Nephron (organoid): ENCODE results near the gene GDF10.

Source experiments
- H3K27ac Mint-ChIP-seq, 3 experiments: 2 replicates each; pipeline ENCODE4 v1.8.0; 2020; ENCODE audit warnings: mixed read lengths in 3 of 3, mild to moderate bottlenecking in 2 of 3, moderate library complexity in 1 of 3
- H3K27me3 Mint-ChIP-seq: 2 replicates; pipeline ENCODE4 v1.8.0; 2021; ENCODE audit warnings: low read depth, mild to moderate bottlenecking, moderate library complexity, mixed read lengths
- H3K36me3 Mint-ChIP-seq: 2 replicates; pipeline ENCODE4 v1.8.0; 2020; ENCODE audit warnings: low read depth, mixed read lengths
- H3K4me1 Mint-ChIP-seq: 2 replicates; pipeline ENCODE4 v1.8.0; 2020; ENCODE audit warnings: mixed read lengths
- H3K4me3 Mint-ChIP-seq, 3 experiments: 2 replicates each; pipeline ENCODE4 v1.8.0; 2020; ENCODE audit warnings: mild to moderate bottlenecking in 3 of 3, mixed read lengths in 3 of 3, moderate library complexity in 2 of 3
- H3K9me3 Mint-ChIP-seq: 2 replicates; pipeline ENCODE4 v1.8.0; 2020; ENCODE audit warnings: mixed read lengths
- CTCF ChIP-seq, 3 experiments: fragments of 200-600 bp; sonication (generic); IDR thresholded peaks; one replicate each; pipeline ENCODE4 v1.5.0; 2021; ENCODE audit warnings: antibody characterized with exemption in 3 of 3; ENCODE audit not compliant: unreplicated experiment in 3 of 3

Gene GDF10

GRCh38 chr10:47277352-47278151, 22.4 kb upstream of the GDF10 start:
- Mint-ChIP-seq H3K4me3 (no peak overlapping the region), H3K9me3 (peaks cover 15% of the 10 kb centered on the region), H3K36me3 (no peaks in the 10 kb centered on the region), H3K4me1 (no peaks in the 10 kb centered on the region), H3K27ac (no peak overlapping the region), H3K27me3 (peaks cover 28% of the 10 kb centered on the region)
- no peak for TF ChIP-seq CTCF (IDR thresholded peaks at IDR 0.05; ENCODE audit: unreplicated experiment in 3 of 3)

GRCh38 chr10:47278152-47278473, 21.9 kb upstream of the GDF10 start:
- Mint-ChIP-seq H3K4me3 (no peak overlapping the region), H3K36me3 (no peaks in the 10 kb centered on the region), H3K27ac (no peak overlapping the region), H3K9me3 (peaks cover 11% of the 10 kb centered on the region), H3K4me1 (no peaks in the 10 kb centered on the region), H3K27me3 (peaks cover 33% of the 10 kb centered on the region)
- no peak for TF ChIP-seq CTCF (IDR thresholded peaks at IDR 0.05; ENCODE audit: unreplicated experiment in 3 of 3)

- Mint-ChIP-seq H3K36me3 (no peaks in the 10 kb centered on the region), H3K9me3 (peaks cover 4% of the 10 kb centered on the region), H3K27ac (no peak overlapping the region), H3K27me3 (peaks cover 33% of the 10 kb centered on the region), H3K4me3 (no peak overlapping the region), H3K4me1 (no peaks in the 10 kb centered on the region)
- no peak for TF ChIP-seq CTCF (IDR thresholded peaks at IDR 0.05; ENCODE audit: unreplicated experiment in 3 of 3)
Observed at GRCh38 chr10:47278720-47279119, 21.3 kb upstream of the GDF10 start.

GRCh38 chr10:47279276-47279675, 20.7 kb upstream of the GDF10 start:
- Mint-ChIP-seq H3K27ac (no peak overlapping the region), H3K9me3 (no peaks in the 10 kb centered on the region), H3K4me3 (no peak overlapping the region), H3K27me3 (peaks cover 33% of the 10 kb centered on the region), H3K4me1 (no peaks in the 10 kb centered on the region), H3K36me3 (no peaks in the 10 kb centered on the region)
- TF ChIP-seq CTCF (IDR thresholded peaks at IDR 0.05; ENCODE audit: unreplicated experiment in 3 of 3) = no peak

- TF ChIP-seq CTCF (IDR thresholded peaks at IDR 0.05; ENCODE audit: unreplicated experiment in 3 of 3) = no peak
- H3K9me3 Mint-ChIP-seq = no peaks in the 10 kb centered on the region
- H3K27me3 Mint-ChIP-seq = peaks cover 41% of the 10 kb centered on the region
- no peak overlapping the region for H3K4me3 Mint-ChIP-seq
- no peaks in the 10 kb centered on the region for H3K36me3 Mint-ChIP-seq
- H3K4me1 Mint-ChIP-seq = no peaks in the 10 kb centered on the region
- H3K27ac Mint-ChIP-seq = no peak overlapping the region
Observed at GRCh38 chr10:47282005-47282656, 17.9 kb upstream of the GDF10 start.

GRCh38 chr10:47282657-47283018, 17.4 kb upstream of the GDF10 start:
- peaks cover 4% of the 10 kb centered on the region for H3K4me1 Mint-ChIP-seq
- H3K27me3 Mint-ChIP-seq = peaks cover 42% of the 10 kb centered on the region
- no peak overlapping the region for H3K27ac Mint-ChIP-seq
- no peak overlapping the region for H3K4me3 Mint-ChIP-seq
- TF ChIP-seq CTCF (IDR thresholded peaks at IDR 0.05; ENCODE audit: unreplicated experiment in 3 of 3) = no peak
- no peaks in the 10 kb centered on the region for H3K9me3 Mint-ChIP-seq
- no peaks in the 10 kb centered on the region for H3K36me3 Mint-ChIP-seq
